WTC11 (cell line): Measurements from ENCODE around the gene PARVG. TPM values are rescaled to one million over a fixed set of nuclear protein-coding genes. Genes with fewer than 3 reads are reported as not detected.

ENCODE experiments used
- ATAC-seq: fragments of 200-7000 bp; cut with Tn5 transposase; 2 replicates; pipeline ENCODE4 v1.10.0; 2021; ENCODE audit warnings: mild to moderate bottlenecking, moderate library complexity
- CTCF ChIA-PET: fragments of 300-600 bp; sonication (Branson Sonifier 250); formaldehyde crosslinking; loops from one replicate; lab custom pipeline; 2021; ENCODE audit warnings: antibody characterized with exemption; lab: Charles Lee
- POLR2A ChIA-PET: fragments of 350-600 bp; sonication (Branson Sonifier 250); formaldehyde crosslinking; loops from one replicate; lab custom pipeline; 2021; ENCODE audit warnings: antibody characterized with exemption; lab: Charles Lee
- DNase-seq: peaks from one replicate; pipeline ENCODE4 v3.0.0; 2021; ENCODE audit warnings: low spot score
- H3K27ac Mint-ChIP-seq: 2 replicates; pipeline ENCODE4 v1.8.0; 2021; ENCODE audit warnings: mixed read lengths
- H3K27me3 Mint-ChIP-seq: 2 replicates; pipeline ENCODE4 v1.8.0; 2021; ENCODE audit warnings: low read depth, mild to moderate bottlenecking, moderate library complexity, mixed read lengths
- H3K36me3 Mint-ChIP-seq: 2 replicates; pipeline ENCODE4 v1.8.0; 2021; ENCODE audit warnings: mixed read lengths
- H3K4me1 Mint-ChIP-seq: 2 replicates; pipeline ENCODE4 v1.8.0; 2022; ENCODE audit warnings: mixed read lengths
- H3K4me3 Mint-ChIP-seq: 2 replicates; pipeline ENCODE4 v1.8.0; 2021; ENCODE audit warnings: mild to moderate bottlenecking, moderate library complexity, mixed read lengths
- H3K9me3 Mint-ChIP-seq: 2 replicates; pipeline ENCODE4 v1.8.0; 2021; ENCODE audit warnings: mixed read lengths
- CREM ChIP-seq: sonication (generic); formaldehyde crosslinking; IDR thresholded peaks from 2 replicates; pipeline ENCODE4 v1.8.1; 2022; ENCODE audit warnings: mild to moderate bottlenecking, missing genetic modification reagents, moderate library complexity
- ELF4 ChIP-seq: sonication (generic); formaldehyde crosslinking; IDR thresholded peaks from 2 replicates; pipeline ENCODE4 v1.8.1; 2022; ENCODE audit warnings: low read depth, mild to moderate bottlenecking, moderate library complexity, missing genetic modification reagents
- ETV6 ChIP-seq: sonication (generic); formaldehyde crosslinking; IDR thresholded peaks from 2 replicates; pipeline ENCODE4 v1.8.1; 2022; ENCODE audit warnings: mild to moderate bottlenecking, missing genetic modification reagents
- GABPB1 ChIP-seq: sonication (generic); formaldehyde crosslinking; IDR thresholded peaks from 2 replicates; pipeline ENCODE4 v1.8.1; 2023; ENCODE audit warnings: mild to moderate bottlenecking, missing genetic modification reagents
- GTF2I ChIP-seq: fragments of 250-450 bp; sonication (Bioruptor Pico); conservative IDR thresholded peaks from 2 replicates; pipeline ENCODE4 v1.4.0; 2021; ENCODE audit warnings: mild to moderate bottlenecking
- JAZF1 ChIP-seq: fragments of 250-450 bp; sonication (Bioruptor Pico); IDR thresholded peaks from 2 replicates; pipeline ENCODE4 v1.9.0; 2021; ENCODE audit warnings: moderate library complexity, mild to moderate bottlenecking, inconsistent platforms
- JUN ChIP-seq: sonication (generic); formaldehyde crosslinking; IDR thresholded peaks from 2 replicates; pipeline ENCODE4 v1.8.0; 2023; ENCODE audit warnings: mild to moderate bottlenecking, missing genetic modification reagents
- NFE2L1 ChIP-seq: sonication (generic); formaldehyde crosslinking; IDR thresholded peaks from 2 replicates; pipeline ENCODE4 v1.8.1; 2023; ENCODE audit warnings: missing genetic modification reagents
- TEAD1 ChIP-seq: sonication (generic); formaldehyde crosslinking; IDR thresholded peaks from 2 replicates; pipeline ENCODE4 v1.8.0; 2022; ENCODE audit warnings: mild to moderate bottlenecking, missing genetic modification reagents
- TEAD4 ChIP-seq: sonication (generic); formaldehyde crosslinking; IDR thresholded peaks from 2 replicates; pipeline ENCODE4 v1.8.0; 2022; ENCODE audit warnings: mild to moderate bottlenecking, missing genetic modification reagents
- ZNF121 ChIP-seq: sonication (generic); formaldehyde crosslinking; IDR thresholded peaks from 2 replicates; pipeline ENCODE4 v1.8.0; 2023; ENCODE audit warnings: missing genetic modification reagents
- ZNF317 ChIP-seq: sonication (generic); formaldehyde crosslinking; IDR thresholded peaks from 2 replicates; pipeline ENCODE4 v1.8.1; 2023; ENCODE audit warnings: low read depth, mild to moderate bottlenecking, moderate library complexity, missing genetic modification reagents, borderline replicate concordance
- ZNF396 ChIP-seq: fragments of 250-450 bp; sonication (Bioruptor Pico); IDR thresholded peaks from 2 replicates; pipeline ENCODE4 v1.8.0; 2021; ENCODE audit warnings: mild to moderate bottlenecking, moderate library complexity, borderline replicate concordance
- ZNF416 ChIP-seq: fragments of 250-450 bp; sonication (Bioruptor Pico); IDR thresholded peaks from 2 replicates; pipeline ENCODE4 v1.9.0; 2021; ENCODE audit warnings: mild to moderate bottlenecking, inconsistent platforms
- total RNA-seq: library from RNA; stranded (reverse); gene quantifications from 3 replicates; pipeline ENCODE4 v1.2.3, GENCODE V29; 2021
- TF ChIP-seq, protein P1 (sequence below): sonication (generic); formaldehyde crosslinking; IDR thresholded peaks from 2 replicates; pipeline ENCODE4 v1.8.1; 2023; ENCODE audit warnings: mild to moderate bottlenecking, missing genetic modification reagents, moderate library complexity
- TF ChIP-seq, protein P2 (sequence below): sonication (generic); formaldehyde crosslinking; IDR thresholded peaks from 2 replicates; pipeline ENCODE4 v1.8.0; 2023; ENCODE audit warnings: missing genetic modification reagents, mild to moderate bottlenecking, borderline replicate concordance
- TF ChIP-seq, protein P3 (sequence below): sonication (generic); formaldehyde crosslinking; IDR thresholded peaks from 2 replicates; pipeline ENCODE4 v1.8.1; 2023; ENCODE audit warnings: mild to moderate bottlenecking, missing genetic modification reagents
- TF ChIP-seq, protein P4 (sequence below): fragments of 250-450 bp; sonication (Bioruptor Pico); IDR thresholded peaks from 2 replicates; pipeline ENCODE4 v2.1.2; 2022; ENCODE audit warnings: mild to moderate bottlenecking, moderate library complexity
- TF ChIP-seq, protein P5 (sequence below): fragments of 250-450 bp; sonication (Bioruptor Pico); IDR thresholded peaks from 2 replicates; pipeline ENCODE4 v1.9.0; 2021; ENCODE audit warnings: mild to moderate bottlenecking, borderline replicate concordance
- TF ChIP-seq, protein P6 (sequence below): sonication (generic); formaldehyde crosslinking; IDR thresholded peaks from 2 replicates; pipeline ENCODE4 v1.8.1; 2022; ENCODE audit warnings: low read depth, mild to moderate bottlenecking, moderate library complexity, missing genetic modification reagents, borderline replicate concordance
- TF ChIP-seq, protein P7 (sequence below): sonication (generic); formaldehyde crosslinking; IDR thresholded peaks from 2 replicates; pipeline ENCODE4 v1.8.0; 2023; ENCODE audit warnings: mild to moderate bottlenecking, missing genetic modification reagents

PARVG gene
- total RNA-seq, 1 experiment from 2014 or later, result 0.94 TPM

DNA sequence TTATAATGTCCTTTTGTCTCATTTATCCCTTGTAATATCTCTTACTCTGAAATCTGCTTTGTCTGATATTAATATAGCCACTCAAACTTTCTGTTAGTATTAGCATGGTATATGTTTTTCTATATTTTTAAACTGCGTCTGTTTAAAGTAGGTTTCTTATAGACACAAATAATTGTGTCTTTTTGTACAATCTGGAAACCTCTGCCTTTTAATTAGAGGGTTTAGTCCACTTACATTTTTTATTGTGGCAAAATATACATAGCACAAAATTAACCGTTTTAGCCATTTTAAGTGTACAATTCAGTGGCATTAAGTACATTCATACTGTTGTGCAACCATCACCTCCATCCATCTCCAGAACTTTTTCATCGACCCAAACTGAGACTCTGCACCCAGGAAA is 28.6 kb downstream of the PARVG start (continued):
- TF ChIP-seq, protein P1, sequence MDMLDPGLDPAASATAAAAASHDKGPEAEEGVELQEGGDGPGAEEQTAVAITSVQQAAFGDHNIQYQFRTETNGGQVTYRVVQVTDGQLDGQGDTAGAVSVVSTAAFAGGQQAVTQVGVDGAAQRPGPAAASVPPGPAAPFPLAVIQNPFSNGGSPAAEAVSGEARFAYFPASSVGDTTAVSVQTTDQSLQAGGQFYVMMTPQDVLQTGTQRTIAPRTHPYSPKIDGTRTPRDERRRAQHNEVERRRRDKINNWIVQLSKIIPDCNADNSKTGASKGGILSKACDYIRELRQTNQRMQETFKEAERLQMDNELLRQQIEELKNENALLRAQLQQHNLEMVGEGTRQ (CRISPR knock-in tag), result no peak
- TF ChIP-seq, protein P2, sequence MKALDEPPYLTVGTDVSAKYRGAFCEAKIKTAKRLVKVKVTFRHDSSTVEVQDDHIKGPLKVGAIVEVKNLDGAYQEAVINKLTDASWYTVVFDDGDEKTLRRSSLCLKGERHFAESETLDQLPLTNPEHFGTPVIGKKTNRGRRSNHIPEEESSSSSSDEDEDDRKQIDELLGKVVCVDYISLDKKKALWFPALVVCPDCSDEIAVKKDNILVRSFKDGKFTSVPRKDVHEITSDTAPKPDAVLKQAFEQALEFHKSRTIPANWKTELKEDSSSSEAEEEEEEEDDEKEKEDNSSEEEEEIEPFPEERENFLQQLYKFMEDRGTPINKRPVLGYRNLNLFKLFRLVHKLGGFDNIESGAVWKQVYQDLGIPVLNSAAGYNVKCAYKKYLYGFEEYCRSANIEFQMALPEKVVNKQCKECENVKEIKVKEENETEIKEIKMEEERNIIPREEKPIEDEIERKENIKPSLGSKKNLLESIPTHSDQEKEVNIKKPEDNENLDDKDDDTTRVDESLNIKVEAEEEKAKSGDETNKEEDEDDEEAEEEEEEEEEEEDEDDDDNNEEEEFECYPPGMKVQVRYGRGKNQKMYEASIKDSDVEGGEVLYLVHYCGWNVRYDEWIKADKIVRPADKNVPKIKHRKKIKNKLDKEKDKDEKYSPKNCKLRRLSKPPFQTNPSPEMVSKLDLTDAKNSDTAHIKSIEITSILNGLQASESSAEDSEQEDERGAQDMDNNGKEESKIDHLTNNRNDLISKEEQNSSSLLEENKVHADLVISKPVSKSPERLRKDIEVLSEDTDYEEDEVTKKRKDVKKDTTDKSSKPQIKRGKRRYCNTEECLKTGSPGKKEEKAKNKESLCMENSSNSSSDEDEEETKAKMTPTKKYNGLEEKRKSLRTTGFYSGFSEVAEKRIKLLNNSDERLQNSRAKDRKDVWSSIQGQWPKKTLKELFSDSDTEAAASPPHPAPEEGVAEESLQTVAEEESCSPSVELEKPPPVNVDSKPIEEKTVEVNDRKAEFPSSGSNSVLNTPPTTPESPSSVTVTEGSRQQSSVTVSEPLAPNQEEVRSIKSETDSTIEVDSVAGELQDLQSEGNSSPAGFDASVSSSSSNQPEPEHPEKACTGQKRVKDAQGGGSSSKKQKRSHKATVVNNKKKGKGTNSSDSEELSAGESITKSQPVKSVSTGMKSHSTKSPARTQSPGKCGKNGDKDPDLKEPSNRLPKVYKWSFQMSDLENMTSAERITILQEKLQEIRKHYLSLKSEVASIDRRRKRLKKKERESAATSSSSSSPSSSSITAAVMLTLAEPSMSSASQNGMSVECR (CRISPR knock-in tag), result no peak
- TF ChIP-seq, protein P3, sequence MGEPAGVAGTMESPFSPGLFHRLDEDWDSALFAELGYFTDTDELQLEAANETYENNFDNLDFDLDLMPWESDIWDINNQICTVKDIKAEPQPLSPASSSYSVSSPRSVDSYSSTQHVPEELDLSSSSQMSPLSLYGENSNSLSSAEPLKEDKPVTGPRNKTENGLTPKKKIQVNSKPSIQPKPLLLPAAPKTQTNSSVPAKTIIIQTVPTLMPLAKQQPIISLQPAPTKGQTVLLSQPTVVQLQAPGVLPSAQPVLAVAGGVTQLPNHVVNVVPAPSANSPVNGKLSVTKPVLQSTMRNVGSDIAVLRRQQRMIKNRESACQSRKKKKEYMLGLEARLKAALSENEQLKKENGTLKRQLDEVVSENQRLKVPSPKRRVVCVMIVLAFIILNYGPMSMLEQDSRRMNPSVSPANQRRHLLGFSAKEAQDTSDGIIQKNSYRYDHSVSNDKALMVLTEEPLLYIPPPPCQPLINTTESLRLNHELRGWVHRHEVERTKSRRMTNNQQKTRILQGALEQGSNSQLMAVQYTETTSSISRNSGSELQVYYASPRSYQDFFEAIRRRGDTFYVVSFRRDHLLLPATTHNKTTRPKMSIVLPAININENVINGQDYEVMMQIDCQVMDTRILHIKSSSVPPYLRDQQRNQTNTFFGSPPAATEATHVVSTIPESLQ (CRISPR knock-in tag), result no peak
- TF ChIP-seq ZNF317 (CRISPR knock-in tag), result no peak
- no peak for TF ChIP-seq ELF4 (CRISPR knock-in tag)
- TF ChIP-seq, protein P4, sequence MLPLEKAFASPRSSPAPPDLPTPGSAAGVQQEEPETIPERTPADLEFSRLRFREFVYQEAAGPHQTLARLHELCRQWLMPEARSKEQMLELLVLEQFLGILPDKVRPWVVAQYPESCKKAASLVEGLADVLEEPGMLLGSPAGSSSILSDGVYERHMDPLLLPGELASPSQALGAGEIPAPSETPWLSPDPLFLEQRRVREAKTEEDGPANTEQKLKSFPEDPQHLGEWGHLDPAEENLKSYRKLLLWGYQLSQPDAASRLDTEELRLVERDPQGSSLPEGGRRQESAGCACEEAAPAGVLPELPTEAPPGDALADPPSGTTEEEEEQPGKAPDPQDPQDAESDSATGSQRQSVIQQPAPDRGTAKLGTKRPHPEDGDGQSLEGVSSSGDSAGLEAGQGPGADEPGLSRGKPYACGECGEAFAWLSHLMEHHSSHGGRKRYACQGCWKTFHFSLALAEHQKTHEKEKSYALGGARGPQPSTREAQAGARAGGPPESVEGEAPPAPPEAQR (CRISPR knock-in tag), result no peak
- TF ChIP-seq, protein P5, sequence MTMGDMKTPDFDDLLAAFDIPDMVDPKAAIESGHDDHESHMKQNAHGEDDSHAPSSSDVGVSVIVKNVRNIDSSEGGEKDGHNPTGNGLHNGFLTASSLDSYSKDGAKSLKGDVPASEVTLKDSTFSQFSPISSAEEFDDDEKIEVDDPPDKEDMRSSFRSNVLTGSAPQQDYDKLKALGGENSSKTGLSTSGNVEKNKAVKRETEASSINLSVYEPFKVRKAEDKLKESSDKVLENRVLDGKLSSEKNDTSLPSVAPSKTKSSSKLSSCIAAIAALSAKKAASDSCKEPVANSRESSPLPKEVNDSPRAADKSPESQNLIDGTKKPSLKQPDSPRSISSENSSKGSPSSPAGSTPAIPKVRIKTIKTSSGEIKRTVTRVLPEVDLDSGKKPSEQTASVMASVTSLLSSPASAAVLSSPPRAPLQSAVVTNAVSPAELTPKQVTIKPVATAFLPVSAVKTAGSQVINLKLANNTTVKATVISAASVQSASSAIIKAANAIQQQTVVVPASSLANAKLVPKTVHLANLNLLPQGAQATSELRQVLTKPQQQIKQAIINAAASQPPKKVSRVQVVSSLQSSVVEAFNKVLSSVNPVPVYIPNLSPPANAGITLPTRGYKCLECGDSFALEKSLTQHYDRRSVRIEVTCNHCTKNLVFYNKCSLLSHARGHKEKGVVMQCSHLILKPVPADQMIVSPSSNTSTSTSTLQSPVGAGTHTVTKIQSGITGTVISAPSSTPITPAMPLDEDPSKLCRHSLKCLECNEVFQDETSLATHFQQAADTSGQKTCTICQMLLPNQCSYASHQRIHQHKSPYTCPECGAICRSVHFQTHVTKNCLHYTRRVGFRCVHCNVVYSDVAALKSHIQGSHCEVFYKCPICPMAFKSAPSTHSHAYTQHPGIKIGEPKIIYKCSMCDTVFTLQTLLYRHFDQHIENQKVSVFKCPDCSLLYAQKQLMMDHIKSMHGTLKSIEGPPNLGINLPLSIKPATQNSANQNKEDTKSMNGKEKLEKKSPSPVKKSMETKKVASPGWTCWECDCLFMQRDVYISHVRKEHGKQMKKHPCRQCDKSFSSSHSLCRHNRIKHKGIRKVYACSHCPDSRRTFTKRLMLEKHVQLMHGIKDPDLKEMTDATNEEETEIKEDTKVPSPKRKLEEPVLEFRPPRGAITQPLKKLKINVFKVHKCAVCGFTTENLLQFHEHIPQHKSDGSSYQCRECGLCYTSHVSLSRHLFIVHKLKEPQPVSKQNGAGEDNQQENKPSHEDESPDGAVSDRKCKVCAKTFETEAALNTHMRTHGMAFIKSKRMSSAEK (CRISPR knock-in tag), result no peak
- TF ChIP-seq GABPB1 (CRISPR knock-in tag), result no peak
- TF ChIP-seq, protein P6, sequence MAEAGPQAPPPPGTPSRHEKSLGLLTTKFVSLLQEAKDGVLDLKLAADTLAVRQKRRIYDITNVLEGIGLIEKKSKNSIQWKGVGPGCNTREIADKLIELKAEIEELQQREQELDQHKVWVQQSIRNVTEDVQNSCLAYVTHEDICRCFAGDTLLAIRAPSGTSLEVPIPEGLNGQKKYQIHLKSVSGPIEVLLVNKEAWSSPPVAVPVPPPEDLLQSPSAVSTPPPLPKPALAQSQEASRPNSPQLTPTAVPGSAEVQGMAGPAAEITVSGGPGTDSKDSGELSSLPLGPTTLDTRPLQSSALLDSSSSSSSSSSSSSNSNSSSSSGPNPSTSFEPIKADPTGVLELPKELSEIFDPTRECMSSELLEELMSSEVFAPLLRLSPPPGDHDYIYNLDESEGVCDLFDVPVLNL (CRISPR knock-in tag), result no peak
- no peak for TF ChIP-seq GTF2I (CRISPR knock-in tag)
- TF ChIP-seq JUN, result no peak

DNA sequence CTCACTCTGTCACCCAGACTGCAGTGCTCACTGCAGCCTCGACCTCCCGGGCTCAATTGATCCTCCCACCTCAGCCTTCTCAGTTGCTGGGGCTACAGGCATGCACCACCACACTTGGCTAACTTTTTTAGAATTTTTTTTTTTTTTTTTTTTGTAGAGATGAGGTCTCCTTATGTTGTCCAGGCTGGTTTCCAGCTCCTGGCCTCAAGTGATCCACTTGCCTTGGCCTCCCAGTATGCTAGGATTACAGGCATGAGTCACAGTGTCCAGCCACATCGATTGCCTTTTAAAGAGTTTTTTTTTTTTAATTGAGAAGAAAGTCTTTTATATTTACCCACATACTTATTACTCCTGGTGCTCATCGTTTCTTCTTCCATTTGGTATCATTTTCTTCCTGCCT is 30.0 kb downstream of the PARVG start:
- CTCF ChIA-PET, result no interaction called here
- POLR2A ChIA-PET, result no interaction called here
- TF ChIP-seq, protein P7, sequence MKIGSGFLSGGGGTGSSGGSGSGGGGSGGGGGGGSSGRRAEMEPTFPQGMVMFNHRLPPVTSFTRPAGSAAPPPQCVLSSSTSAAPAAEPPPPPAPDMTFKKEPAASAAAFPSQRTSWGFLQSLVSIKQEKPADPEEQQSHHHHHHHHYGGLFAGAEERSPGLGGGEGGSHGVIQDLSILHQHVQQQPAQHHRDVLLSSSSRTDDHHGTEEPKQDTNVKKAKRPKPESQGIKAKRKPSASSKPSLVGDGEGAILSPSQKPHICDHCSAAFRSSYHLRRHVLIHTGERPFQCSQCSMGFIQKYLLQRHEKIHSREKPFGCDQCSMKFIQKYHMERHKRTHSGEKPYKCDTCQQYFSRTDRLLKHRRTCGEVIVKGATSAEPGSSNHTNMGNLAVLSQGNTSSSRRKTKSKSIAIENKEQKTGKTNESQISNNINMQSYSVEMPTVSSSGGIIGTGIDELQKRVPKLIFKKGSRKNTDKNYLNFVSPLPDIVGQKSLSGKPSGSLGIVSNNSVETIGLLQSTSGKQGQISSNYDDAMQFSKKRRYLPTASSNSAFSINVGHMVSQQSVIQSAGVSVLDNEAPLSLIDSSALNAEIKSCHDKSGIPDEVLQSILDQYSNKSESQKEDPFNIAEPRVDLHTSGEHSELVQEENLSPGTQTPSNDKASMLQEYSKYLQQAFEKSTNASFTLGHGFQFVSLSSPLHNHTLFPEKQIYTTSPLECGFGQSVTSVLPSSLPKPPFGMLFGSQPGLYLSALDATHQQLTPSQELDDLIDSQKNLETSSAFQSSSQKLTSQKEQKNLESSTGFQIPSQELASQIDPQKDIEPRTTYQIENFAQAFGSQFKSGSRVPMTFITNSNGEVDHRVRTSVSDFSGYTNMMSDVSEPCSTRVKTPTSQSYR, result no peak
- TF ChIP-seq ZNF416 (no peak), CREM (CRISPR knock-in tag) (no peak), ZNF121 (no peak), TEAD1 (CRISPR knock-in tag) (no peak), TEAD4 (CRISPR knock-in tag) (no peak), ETV6 (CRISPR knock-in tag) (no peak), NFE2L1 (CRISPR knock-in tag) (no peak), ZNF396 (CRISPR knock-in tag) (no peak), JAZF1 (CRISPR knock-in tag) (no peak)

More for the DNA sequence above, 30.0 kb downstream of the PARVG start:
- Mint-ChIP-seq H3K27me3 (peaks cover 2% of the 10 kb centered on the region; the same call in 1 of the 2 replicates), H3K4me1 (no peaks in the 10 kb centered on the region), H3K4me3 (no peak overlapping the region), H3K27ac (no peak overlapping the region), H3K9me3 (peaks cover 16% of the 10 kb centered on the region), H3K36me3 (0 out of 2 replicates have a peak, but pooled peaks cover 3% of the 10 kb centered on the region)
- ATAC-seq (no peak), DNase-seq (no peak)
